Breast epithelium (tissue), 4 donors: ENCODE data around the gene ARHGEF7. TPM values are rescaled to one million over a fixed set of nuclear protein-coding genes. Genes with fewer than 3 reads are reported as not detected.

Source experiments
- DNase-seq, 2 donors: peaks; one replicate each; pipeline ENCODE4 v3.0.0-alpha.2; 2019; ENCODE audit warnings: low spot score in 2 of 2
- H3K27ac ChIP-seq, 2 donors: fragments of 200-600 bp; sonication (generic) in 1 of 2; one replicate each; pipeline ENCODE4 v1.5.1; 2016 to 2019; ENCODE audit warnings: mild to moderate bottlenecking in 1 of 2
- H3K27me3 ChIP-seq, 2 donors: fragments of 200-600 bp; sonication (generic) in 1 of 2; one replicate each; pipeline versions ENCODE4 v1.5.1 to v1.6.0; 2017 to 2019; ENCODE audit warnings: control low read depth in 1 of 2, mild to moderate bottlenecking in 1 of 2
- H3K36me3 ChIP-seq: fragments of 200-600 bp; one replicate; pipeline ENCODE4 v1.5.1; 2019
- H3K4me1 ChIP-seq, 2 donors: fragments of 200-600 bp; sonication (generic); one replicate each; pipeline ENCODE4 v1.5.1; 2016 to 2019; ENCODE audit warnings: control low read depth in 1 of 2
- H3K4me3 ChIP-seq, 3 donors: fragments of 200-600 bp; sonication (generic); 1 replicate in 2 of 3; 2 replicates in 1 of 3; pipeline ENCODE4 v1.5.1; 2016 to 2019; ENCODE audit warnings: mild to moderate bottlenecking in 3 of 3, moderate library complexity in 2 of 3
- H3K9me3 ChIP-seq, 2 donors: fragments of 200-600 bp; sonication (generic) in 1 of 2; one replicate each; pipeline ENCODE4 v1.5.1; 2016 to 2019; ENCODE audit warnings: control low read depth in 1 of 2
- POLR2A ChIP-seq: fragments of 450-650 bp; IDR thresholded peaks from one replicate; pipeline ENCODE4 v1.6.1; 2016; ENCODE audit warnings: antibody characterized with exemption, mild to moderate bottlenecking, moderate library complexity
- POLR2AphosphoS5 ChIP-seq, 3 donors: sonication (generic); formaldehyde crosslinking; IDR thresholded peaks; one replicate each; pipeline ENCODE4 v1.6.1; 2017; ENCODE audit warnings: antibody characterized with exemption in 3 of 3
- intact Hi-C: fragments of 100-400 bp; cut with DNase I; formaldehyde crosslinking; loops from one replicate; pipeline ENCODE4 v1.15.1; 2023; ENCODE audit warnings: low total_unique reads
- total RNA-seq, 3 donors: library from RNA; depleted of rRNA; stranded (reverse); fragments of >200 nt; gene quantifications; one replicate each; pipeline ENCODE4 v1.1.0, GENCODE V29; 2016
- TF ChIP-seq, protein P1 (sequence below), 3 donors: fragments of 450-650 bp; IDR thresholded peaks; one replicate each; pipeline ENCODE4 v1.5.1; 2016 to 2017; ENCODE audit warnings: antibody characterized with exemption in 3 of 3, mild to moderate bottlenecking in 3 of 3, moderate library complexity in 3 of 3

ARHGEF7 gene
- total RNA-seq, 3 donors from 2014 or later, result 79.6 to 92.0 (median 85.5) TPM

DNA sequence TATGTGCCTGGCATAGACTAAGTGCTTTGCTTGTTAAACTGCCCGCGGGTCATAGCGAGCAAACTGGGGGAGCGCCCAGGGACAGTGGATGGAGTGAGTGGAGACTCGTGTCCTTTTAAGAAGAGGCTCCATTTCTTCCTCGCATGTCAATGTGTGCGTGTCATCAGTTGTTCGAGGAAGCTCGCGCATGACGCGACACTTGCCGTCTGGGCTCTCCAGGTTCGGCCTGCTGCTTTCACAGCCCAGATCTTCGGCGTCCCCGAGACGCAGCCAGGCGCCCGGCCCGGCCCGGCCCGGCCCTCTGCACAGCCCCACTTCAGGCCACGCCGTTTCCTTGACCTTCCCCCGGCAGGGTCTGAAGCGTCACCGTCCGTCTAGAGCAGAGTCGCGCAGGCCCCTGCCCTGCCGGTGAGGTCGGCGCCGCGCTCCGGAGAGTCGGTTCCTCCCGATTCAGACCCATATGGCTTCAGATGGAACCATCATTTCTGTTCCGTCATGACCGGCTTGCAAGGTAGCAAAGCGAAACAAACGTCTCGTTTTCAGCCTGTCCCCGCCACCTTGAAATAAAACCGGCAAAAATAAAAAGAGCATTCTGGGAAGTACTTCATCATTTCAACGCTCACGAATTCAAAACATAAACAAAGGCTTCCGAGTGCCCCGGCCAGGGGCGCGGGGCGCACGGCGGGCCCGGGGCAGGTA is 599 bp upstream of the ARHGEF7 start:
- intact Hi-C loops, result no loop called here
- TF ChIP-seq, protein P1, sequence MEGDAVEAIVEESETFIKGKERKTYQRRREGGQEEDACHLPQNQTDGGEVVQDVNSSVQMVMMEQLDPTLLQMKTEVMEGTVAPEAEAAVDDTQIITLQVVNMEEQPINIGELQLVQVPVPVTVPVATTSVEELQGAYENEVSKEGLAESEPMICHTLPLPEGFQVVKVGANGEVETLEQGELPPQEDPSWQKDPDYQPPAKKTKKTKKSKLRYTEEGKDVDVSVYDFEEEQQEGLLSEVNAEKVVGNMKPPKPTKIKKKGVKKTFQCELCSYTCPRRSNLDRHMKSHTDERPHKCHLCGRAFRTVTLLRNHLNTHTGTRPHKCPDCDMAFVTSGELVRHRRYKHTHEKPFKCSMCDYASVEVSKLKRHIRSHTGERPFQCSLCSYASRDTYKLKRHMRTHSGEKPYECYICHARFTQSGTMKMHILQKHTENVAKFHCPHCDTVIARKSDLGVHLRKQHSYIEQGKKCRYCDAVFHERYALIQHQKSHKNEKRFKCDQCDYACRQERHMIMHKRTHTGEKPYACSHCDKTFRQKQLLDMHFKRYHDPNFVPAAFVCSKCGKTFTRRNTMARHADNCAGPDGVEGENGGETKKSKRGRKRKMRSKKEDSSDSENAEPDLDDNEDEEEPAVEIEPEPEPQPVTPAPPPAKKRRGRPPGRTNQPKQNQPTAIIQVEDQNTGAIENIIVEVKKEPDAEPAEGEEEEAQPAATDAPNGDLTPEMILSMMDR (IDR thresholded peaks at IDR 0.05), result no peak
- peak in 1 of 3 donors; percentile 39 for TF ChIP-seq POLR2AphosphoS5 (IDR thresholded peaks at IDR 0.05)
- Histone ChIP-seq H3K27me3 (peaks cover 0 to 66% of the 10 kb centered on the region in 2 donors), H3K36me3 (no peaks in the 10 kb centered on the region), H3K9me3 (no peaks in the 10 kb centered on the region), H3K4me1 (peaks cover 0 to 4% of the 10 kb centered on the region in 2 donors), H3K27ac (peak overlapping the region; percentile 62 to 94), H3K4me3 (peak overlapping the region; percentile 61 to 75 (median 66))
- no peak for DNase-seq

GRCh38 chr13:111115965-111116521 is 933 bp downstream of the ARHGEF7 start:
- peak overlapping the region; percentile 71 to 94 for H3K27ac ChIP-seq
- H3K27me3 ChIP-seq, result peaks cover 0 to 62% of the 10 kb centered on the region in 2 donors
- peak overlapping the region; percentile 61 to 75 (median 66) for H3K4me3 ChIP-seq
- intact Hi-C loops, result no loop called here
- peaks cover 0 to 5% of the 10 kb centered on the region in 2 donors for H3K4me1 ChIP-seq
- DNase-seq, result no peak
- TF ChIP-seq POLR2AphosphoS5 (IDR thresholded peaks at IDR 0.05) (peak; percentile 34 to 63 (median 59)), POLR2A (no peak)
- TF ChIP-seq, protein P1 (IDR thresholded peaks at IDR 0.05), result no peak
- H3K36me3 ChIP-seq, result no peaks in the 10 kb centered on the region
- no peaks in the 10 kb centered on the region for H3K9me3 ChIP-seq

- TF ChIP-seq POLR2AphosphoS5 (IDR thresholded peaks at IDR 0.05), result no peak
- TF ChIP-seq POLR2A, result no peak
- TF ChIP-seq, protein P1 (IDR thresholded peaks at IDR 0.05), result no peak
- peaks cover 0 to 59% of the 10 kb centered on the region in 2 donors for H3K27me3 ChIP-seq
- intact Hi-C loops, result no loop called here
- peaks cover 0 to 5% of the 10 kb centered on the region in 2 donors for H3K4me1 ChIP-seq
- no peak for DNase-seq
- H3K4me3 ChIP-seq, result peak overlapping the region in 1 of 3 donors; percentile 75
- H3K9me3 ChIP-seq, result no peaks in the 10 kb centered on the region
- H3K27ac ChIP-seq, result peak overlapping the region; percentile 40 to 94
- H3K36me3 ChIP-seq, result no peaks in the 10 kb centered on the region
These were observed 1.7 kb downstream of the ARHGEF7 start for GRCh38 chr13:111116856-111117255.

DNA sequence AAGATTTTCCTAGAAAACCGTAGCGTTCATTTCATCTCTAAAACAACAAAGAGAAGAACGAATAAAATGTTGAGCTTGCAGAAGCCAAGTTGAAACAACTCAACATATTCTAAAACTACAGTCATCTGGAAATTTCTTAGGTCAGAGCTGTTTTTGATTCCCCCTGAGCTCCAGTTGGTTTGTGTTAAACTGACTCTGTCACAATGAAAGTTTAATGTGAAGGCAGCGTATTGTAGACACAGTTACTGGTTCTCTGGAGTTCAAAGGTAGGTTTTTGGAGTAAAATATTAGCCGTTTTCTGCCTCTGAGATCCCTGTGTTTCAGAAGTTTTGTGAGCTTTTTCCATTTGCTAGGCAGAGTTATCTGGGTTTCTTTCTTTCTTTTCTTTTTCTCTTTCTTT is 2.2 kb downstream of the ARHGEF7 start:
- Histone ChIP-seq H3K36me3 (no peaks in the 10 kb centered on the region), H3K27ac (peak overlapping the region; percentile 40 to 94), H3K4me1 (peaks cover 0 to 5% of the 10 kb centered on the region in 2 donors), H3K27me3 (peaks cover 0 to 58% of the 10 kb centered on the region in 2 donors), H3K4me3 (no peak overlapping the region), H3K9me3 (no peaks in the 10 kb centered on the region)
- no peak for DNase-seq
- no peak for TF ChIP-seq POLR2A
- intact Hi-C loops, result no loop called here

GRCh38 chr13:111117961-111118360 is 2.9 kb downstream of the ARHGEF7 start:
- Histone ChIP-seq H3K27me3 (peaks cover 0 to 52% of the 10 kb centered on the region in 2 donors), H3K36me3 (no peaks in the 10 kb centered on the region), H3K4me1 (peaks cover 0 to 5% of the 10 kb centered on the region in 2 donors), H3K9me3 (no peaks in the 10 kb centered on the region), H3K4me3 (peak overlapping the region in 1 of 3 donors; percentile 39), H3K27ac (peak overlapping the region; percentile 40 to 71)
- no peak for DNase-seq
- TF ChIP-seq POLR2AphosphoS5 (IDR thresholded peaks at IDR 0.05) (no peak), POLR2A (no peak)
- TF ChIP-seq, protein P1 (IDR thresholded peaks at IDR 0.05), result no peak
- intact Hi-C loops, result no loop called here
